Measurements from ENCODE around the gene ADARB1.

DNA sequence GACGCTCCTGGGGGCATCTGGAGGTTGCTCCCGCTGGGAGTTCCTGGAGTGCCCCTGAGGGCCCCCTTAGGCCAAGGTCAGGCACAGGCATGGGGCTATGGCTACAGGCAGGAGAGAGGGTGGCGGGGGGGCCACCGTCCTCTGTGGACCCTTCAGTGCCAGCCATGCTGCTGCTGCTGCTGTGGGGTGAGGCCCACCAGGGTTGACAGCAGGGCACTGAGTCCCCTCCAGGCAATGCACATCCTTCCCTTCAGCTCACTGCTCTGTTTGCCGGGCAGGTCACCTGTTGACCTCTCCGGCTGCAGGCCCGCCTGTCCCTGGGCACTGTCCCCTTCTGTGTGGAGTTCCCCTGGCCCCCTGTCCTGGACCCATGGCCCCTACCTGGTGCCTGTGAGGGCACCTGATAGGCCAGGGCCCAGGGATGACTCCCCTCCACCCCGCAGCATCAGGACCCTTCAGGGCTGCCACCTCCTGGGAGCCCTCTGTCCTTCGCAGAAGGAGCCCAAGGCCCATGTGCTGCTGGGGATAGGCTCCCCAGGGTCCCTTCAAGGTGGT lies 34.1 kb upstream of the ADARB1 start:
- TF ChIP-seq, protein P1, sequence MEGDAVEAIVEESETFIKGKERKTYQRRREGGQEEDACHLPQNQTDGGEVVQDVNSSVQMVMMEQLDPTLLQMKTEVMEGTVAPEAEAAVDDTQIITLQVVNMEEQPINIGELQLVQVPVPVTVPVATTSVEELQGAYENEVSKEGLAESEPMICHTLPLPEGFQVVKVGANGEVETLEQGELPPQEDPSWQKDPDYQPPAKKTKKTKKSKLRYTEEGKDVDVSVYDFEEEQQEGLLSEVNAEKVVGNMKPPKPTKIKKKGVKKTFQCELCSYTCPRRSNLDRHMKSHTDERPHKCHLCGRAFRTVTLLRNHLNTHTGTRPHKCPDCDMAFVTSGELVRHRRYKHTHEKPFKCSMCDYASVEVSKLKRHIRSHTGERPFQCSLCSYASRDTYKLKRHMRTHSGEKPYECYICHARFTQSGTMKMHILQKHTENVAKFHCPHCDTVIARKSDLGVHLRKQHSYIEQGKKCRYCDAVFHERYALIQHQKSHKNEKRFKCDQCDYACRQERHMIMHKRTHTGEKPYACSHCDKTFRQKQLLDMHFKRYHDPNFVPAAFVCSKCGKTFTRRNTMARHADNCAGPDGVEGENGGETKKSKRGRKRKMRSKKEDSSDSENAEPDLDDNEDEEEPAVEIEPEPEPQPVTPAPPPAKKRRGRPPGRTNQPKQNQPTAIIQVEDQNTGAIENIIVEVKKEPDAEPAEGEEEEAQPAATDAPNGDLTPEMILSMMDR (conservative IDR thresholded peaks at IDR 0.05; ENCODE audit: low read depth, low read length) = no peak
- no peak for TF ChIP-seq EZH2 (IDR thresholded peaks at IDR 0.05; ENCODE audit: borderline replicate concordance, low read depth, low read length, poor library complexity, severe bottlenecking)
